HG02885 (cell line): ENCODE measurements around the gene FAM151A.

Experiments used
- ATAC-seq: cut with Tn5 transposase; IDR thresholded peaks from one replicate; pipeline ENCODE4 v1.9.1; 2021; ENCODE audit warnings: mild to moderate bottlenecking; ENCODE audit not compliant: unreplicated experiment, poor library complexity

The FAM151A gene

DNA sequence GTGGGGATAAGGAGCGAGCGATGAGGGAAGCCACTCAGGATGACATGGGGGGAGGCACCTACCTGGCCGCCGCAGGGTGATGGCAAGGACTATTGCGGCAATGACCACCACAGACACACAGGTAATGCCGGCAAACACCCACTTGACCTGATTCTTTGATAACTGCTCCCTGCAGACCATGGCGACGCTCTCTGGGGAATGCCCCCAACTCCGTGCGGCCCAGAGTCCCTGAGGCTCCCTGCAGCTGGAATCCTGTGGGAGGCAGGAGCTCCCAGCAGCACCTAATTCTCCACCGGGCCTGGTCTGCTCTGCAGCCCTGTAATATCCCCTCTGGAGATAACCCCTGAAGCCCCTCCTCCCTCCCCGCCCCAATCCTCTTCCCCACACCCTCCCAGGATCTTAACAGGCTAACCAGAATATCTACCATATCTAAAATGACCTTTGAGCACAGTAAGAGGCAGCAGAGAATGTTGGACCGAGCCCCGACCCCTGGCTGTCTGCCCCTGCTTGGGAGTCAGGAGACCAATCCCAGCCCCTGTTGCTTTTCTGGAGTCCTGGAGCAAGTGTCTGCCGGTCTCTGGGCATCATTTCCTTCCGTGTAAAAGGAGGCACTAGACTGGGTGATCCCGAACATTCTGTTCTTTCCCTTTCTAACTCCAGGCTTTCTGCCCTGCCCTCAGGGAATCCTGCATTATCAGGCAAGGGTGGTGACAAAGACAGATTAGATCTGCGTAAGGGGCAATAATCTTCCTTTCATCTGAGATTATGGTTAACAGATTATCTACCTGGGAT is at the start of gene FAM151A:
FAM151A (minus strand) TSS at position 310 of the 792 bp plus-strand sequence; CDS start at position 180, 130 bp downstream.
- ATAC-seq: no peak

DNA sequence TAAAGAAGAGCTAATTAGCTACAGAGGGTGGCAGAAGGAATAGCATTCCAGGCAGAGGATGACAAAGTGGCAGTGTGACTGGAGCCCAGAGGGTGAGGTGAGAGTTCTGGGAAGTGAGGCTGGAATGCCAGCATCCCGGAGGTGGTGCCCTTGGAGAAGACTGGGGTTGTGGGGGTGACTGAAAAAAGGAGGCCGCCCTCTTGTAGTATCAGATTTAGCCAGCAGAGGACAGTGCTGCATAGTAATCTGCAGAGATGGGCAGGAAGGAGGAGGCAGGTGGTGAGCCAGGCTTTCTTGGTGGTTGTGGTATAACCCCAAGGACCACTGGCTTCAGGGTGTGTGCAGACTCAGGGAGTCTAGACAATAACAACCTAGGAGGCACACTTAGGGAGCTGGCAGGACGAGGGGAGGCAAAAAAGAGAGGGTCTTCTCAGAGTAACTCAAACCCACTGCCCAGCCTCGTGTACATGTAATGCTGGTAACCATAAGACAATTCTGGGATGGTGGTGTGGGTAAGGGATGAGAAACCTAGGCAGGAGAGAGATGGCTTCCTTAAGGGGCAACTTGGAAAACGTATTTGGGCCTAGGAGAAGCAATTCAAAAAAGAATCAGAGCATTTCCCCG is 48.8 kb upstream of the FAM151A start:
- ATAC-seq: no peak

DNA sequence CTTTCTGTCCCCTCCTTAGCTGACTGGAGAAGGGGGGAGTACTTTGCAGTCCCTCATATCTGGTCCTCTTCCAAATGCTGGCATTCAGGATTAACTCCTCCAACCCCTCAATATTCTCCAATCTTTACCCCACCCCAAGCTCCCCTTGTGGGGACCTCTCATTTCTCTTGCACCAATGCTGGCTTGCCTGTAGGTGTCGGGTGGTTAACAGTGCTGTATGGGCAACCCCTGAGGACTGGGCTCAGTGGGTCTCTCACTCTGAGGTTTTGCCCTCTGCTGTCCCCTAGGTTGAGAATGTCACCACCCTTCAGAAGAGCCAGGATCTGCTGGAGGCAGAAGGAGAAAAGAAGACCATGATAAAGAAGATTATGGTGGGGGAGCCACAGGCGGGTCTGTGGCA is 45.2 kb upstream of the FAM151A start:
- no peak for ATAC-seq

DNA sequence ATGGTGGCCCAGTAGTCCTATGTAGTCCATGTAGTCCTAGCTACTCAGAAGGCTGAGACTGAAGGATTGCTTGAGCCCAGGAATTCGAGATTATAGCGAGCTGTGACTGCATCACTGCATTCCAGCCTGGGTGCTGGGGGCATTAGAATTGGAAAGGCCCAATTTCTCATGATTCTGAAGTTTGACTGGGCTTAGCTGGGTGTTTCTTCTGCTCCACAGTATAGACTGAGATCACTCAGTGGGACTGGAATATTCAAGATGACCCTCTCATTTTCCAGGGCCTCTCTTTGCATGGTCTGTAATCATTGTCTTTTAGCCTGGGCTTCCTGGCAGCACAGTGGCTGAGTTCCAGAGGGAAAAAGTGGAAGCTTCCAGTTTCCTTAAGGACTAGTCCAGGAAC is 44.5 kb upstream of the FAM151A start:
- ATAC-seq: no peak

DNA sequence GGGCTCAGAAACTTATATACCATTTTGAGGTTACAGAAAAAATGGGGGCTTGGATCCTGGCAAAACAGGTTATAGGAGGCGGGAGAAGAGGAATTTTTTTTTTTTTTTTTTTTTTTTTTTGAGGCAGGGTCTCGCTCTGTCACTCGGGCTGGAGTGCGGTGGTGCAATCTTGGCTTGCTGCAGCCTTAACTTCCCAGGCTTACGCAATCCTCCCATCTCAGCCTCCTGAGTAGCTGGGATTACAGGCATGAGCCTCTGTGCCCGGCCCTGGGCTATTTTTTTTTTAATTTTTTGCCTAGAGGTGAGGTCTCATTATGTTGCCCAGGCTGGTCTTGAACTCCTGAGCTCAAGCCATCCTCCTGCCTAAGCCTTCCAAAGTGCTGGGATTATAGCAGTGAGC is 43.0 kb upstream of the FAM151A start:
- no peak for ATAC-seq

DNA sequence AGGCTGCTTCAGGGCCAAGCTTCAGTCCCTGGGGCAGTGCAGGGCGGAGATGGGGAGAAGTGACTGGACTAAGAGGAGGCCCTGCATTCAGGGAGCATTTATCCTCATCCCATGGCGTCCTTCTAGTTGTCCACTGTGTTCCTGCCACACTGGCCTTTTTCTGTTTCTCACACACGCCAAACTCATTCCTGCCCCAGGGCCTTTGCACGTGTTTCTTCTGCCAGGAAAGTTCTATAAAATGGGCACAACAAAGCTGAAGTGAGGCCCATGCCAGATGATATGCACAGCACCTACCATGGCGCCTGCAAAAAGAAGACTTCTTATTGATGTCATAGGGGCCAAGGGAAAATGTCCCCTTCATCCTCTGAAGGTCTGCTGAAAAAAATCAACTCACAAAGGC is 42.5 kb upstream of the FAM151A start:
- ATAC-seq: no peak

DNA sequence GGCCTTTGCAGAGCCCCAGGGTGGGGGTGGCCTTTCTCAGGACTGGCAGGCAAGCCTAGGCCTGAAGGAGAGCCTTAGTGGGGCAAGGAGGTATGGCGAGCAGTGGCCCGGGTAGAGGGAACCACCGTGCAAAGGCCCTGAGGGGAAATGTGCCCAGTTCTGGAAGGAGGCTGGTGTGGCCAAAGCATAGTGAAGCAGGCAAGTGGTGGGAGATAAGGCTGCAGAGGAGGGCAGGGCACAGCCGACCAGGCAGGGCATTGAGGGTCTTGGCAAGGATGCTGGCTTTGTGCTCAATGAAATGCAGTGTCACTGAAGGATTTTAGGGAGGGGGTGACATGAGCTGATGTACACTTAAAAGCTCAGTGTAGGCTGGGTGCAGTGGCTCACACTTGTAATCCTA is 41.0 kb upstream of the FAM151A start:
- ATAC-seq: no peak

DNA sequence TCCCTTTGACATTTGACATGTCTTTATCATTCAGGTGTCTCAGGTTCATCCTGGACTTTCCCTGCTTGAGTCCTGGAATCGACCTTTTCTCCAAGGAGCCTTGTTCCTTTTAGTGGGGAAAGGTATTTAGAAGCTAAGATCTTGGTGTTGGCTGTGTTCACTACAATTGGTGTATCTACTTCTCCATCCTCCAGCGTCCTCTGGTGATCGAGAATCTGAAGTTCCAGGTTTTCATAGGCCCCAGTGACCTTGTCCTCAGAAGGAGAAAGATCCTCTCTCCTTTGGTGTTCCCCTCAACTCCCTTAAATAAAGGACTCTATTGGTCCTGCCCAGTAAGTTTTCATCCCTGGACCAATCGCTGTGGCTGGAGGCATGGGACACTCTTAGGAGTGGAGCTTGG is 40.4 kb upstream of the FAM151A start:
- ATAC-seq: no peak

DNA sequence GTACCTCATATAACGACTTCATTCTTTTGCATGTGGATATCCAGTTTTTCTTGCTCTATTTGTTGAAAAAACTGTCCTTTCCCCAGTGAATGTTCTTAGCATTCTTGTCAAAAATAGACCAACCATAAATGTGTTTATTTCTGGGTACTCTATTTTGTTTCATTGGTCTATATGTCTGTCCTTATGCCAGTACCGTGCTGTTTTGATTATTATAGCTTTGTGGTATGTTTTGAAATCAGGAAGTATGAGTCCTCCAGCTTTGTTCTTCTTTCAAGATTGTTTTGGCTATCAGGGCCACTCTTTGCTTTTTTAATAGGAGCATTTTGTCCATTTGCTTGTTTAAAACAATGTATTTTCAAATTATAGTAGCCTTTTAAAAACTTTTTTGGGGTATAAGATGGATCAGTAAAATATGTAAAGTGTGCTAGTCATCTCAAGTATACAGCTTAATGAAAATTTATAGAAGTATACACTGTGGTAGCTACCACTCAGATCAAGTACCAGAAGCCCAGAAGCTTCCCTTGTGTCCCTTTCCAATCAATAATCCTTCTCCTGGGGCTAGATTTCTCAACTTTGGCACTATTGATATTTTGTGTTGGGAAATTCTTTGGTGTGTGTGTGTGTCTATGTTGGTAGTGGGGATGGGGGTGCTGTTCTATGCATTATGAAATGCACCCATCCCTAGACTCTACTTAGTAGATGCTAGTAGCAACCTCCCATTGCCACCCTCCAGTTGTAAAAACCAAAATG is 35.0 kb upstream of the FAM151A start:
- no peak for ATAC-seq

DNA sequence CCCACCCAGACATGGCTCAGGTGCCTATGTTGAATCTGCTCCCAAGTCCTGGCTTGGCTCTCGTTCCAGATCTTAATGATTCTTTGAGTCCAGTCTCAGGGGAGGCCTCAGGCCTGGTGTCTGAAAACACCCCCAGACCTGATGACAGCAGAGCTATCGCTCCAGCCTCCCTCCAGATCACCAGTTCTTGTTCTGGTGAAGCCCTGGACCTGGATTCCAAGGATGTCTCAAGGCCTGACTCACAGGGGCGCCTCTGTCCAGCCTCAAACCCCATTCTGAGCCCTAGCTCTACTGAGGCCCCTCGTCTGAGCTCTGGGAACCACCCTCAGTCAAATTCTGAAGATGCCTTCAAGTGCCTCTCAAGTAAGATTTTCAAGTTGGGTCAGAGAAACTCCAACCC is 29.7 kb upstream of the FAM151A start:
- no peak for ATAC-seq

DNA sequence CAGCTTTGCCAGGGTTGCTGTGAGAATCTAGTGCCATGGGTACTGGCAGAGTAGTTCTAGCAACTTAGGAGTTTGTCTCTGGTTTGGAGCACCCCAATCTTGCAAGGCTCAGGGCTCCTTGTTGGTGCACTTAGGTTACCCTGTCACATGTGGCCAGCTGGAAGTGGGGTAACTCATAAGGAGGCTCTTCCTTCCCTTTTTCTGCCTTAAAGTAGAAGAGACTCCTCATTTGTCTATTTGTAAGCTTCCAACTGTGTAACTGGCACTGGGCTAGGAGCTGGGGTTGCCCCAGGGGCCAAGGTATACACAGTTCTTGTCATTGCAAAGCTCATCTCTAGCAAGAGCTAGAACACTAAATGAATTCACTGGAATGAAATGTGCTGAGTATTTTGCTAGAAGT is 28.8 kb upstream of the FAM151A start:
- ATAC-seq: no peak

DNA sequence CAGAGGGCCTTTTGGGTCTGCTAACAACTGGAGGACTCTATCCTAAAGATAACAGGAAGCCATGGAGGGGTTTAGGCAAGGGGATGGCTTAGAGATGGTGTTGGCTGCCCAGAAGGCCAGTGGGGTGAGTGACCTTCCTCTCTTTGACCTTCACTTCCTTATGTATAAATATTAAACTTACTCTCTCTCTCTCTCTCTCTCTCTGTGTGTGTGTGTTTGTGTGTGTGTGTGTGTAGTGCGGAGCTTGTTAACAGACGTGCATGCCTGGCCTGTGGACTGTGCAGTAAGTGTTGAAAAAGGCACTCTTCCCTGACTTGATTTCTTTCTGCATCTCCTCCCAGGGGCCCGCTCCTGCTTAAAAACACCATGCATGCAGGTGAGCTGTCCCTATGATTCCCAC is 28.3 kb upstream of the FAM151A start:
- ATAC-seq: no peak

DNA sequence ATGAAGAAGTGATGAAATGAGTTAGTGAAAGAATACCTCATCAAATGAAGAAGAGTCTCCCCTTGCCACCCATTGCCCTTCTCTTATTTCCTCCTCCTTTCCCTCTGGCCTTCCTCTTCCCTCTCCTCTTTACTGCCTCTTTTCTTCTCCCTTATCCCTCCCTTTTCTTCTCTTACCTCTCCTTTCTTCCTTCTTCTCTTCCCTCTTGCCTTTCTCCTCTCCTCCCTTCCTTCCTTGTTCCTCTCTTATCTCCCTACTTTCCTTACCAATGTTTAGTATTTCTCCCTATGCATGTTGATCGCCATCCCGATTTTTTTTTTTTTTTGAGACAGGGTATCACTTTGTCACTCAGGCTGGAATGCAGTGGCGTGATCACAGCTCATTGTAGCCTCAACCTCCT is 27.1 kb upstream of the FAM151A start:
- no peak for ATAC-seq

DNA sequence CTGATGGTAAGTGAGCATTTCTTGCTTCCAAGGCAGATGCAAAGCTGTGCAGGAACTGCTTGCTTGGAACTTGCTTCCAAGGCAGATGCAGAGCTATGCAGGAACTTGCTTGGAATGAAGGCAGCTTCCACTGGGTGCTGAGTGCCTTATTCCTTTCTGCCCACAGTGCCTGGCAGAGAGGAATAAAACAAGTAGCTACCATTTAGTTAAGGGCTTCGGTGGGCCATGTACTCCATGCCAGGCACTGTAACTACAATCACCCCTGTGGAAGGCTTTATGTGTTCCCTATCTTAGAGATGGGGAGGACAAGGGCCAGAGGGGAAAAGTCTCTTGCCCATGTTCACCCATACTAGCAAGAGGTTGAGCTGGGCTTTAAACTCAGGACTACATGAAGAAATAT is 26.6 kb upstream of the FAM151A start:
- no peak for ATAC-seq

DNA sequence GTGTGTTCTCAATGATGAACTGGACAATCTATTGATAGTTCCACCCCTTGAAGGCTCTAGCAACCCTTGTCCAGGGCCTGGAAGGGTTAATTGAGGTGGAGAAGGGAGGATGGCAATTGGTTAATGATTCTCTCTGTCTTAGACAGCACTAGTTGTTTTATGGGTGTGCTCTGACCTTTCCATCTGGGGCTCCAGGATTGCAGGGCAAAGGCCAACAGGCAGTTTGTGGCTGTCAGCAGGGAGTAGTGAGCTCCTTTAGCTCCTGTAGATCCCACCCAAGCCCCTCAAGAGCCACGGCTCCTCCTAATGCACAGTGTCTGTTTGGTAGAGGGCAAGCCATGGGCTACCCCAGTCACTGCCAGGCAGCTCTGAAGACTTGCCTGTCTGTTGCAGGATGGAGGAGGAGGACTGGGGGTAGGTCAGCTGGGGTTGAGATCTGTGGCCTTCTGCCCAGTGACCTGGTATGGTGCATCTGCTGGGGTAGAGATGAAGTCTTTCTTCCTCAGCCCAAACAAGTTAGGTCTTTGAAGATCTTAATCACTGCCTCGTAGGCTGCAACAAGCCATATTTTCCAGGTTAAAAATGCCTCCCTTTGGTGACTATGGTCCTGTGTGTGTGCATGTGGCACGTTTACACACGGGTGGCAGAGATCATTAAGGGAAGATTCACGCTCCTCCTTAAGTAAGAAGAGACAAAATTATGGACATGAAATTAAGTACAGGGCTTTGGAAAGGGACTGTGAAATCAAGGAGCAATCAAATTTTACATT is 26.0 kb upstream of the FAM151A start:
- ATAC-seq: no peak

DNA sequence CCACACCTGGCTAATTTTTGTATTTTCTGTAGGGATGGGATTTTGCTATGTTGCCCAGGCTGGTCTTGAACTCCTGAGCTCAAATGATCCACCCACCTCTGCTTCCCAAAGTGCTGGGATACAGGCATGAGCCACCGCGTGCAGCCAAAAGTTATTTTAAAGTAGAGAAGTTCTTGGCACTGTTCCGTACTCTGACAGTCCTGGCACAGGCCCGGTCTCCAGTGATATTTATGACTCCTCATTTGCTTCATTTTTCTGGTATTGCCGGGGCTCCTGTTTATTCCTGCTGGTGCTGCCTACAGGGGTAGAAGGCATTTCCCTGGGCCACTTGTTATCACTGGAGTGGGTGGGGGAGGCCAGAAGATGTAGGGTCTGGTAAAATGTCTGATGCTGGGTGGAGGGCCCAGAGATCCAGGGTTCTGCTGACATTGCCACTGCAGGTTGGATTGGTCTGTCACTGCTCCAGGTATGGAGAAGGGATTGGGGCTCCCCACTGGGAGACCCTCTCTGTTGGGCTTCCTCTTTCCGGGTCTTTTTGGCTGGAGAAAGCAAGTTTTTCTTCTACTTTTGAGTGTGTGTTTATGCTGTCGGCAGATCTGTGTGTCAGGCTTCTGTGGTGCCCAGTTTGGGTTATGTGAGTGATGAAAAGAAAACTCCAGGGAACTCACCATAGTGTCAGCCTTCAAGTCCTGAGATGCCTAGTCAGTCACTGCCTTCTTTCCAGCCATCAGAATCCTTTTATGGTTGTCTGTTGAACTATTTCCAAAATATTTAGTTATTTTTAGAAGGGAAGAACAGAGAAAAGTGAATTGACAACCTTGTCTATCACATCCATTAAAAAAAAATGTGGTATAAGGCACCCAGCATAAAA is 22.7 kb upstream of the FAM151A start:
- no peak for ATAC-seq

DNA sequence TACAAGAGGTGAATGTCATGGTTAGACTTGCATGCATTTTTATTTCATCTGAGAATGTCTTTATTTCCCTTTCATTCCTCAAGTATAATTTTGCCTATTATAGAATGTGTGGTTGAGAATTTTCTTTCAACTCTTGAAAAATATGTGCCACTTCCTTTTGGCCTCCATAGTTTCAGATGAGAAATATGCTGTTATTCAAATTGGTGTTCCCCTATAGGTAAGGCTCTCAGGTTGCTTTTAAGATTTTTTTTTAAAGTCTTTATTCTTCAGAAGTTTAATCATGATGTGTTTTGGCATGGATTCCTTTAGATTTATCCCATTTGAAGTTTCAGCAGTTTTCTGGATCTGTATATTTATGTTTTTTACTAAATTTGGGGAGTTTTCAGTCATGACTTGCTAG is 20.4 kb upstream of the FAM151A start:
- ATAC-seq: no peak

DNA sequence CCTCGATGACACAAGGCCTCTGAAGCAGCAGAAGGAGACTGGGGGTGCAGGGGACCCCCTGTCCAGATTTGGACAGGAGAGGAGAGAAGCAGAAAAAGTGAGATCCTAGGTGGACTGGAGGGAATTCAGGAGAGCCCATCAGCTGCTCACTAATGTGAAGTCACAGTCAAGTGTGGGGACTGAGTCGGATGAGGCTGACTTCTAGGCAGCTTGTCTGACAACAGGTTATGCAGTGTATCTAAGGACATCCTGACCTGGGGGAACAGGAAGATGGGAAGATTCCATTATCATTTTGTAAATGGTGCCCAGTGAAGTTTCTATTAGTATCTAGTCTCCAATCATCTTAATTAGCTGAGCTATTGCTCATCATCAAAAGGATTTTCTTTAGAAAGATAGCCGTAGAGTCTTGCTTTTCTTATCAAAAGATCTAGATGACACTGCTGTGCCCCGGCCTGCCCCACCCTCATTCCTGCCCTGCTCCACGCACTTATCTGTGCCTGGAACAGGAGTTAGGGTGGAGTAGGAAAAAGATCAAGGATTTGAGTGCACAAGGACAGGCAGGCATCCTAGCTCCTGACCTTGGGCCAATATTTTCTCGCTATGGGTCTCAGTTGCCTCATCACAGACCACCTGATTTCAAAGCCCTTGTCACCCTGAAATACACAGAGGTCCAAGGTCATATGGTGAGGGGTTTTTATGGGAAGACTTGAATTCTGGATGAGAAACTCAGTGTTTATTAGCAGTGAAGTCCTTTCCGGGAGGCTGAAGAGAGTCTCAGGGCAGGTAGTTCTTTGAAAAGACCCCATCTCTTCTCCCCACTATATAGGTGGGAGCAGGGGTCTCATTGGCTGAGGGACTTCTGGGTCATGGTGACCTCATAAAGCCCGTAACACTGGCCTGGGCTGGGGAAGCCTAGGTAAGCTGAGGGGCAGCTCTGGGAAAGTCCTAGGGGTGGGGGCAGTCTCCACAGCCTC is 17.8 kb upstream of the FAM151A start, which contains the start of gene MROH7:
MROH7 (plus strand) TSS at position 924 of the 974 bp plus-strand sequence. CDS start 11,141 bp downstream, outside the sequence.
- no peak for ATAC-seq
